Renal pelvis (tissue), 4 donors: ENCODE data around the gene CTNNA2. TPM values are rescaled to one million over a fixed set of nuclear protein-coding genes. Genes with fewer than 3 reads are reported as not detected.
"Not testable (repeated sequence)": the region's sequence is repeated elsewhere in the genome, so short reads cannot be mapped to it uniquely, and the experiment has no call there.

Source experiments
- DNase-seq: peaks from one replicate; pipeline ENCODE4 v3.0.0-alpha.2; 2013
- polyA plus RNA-seq, 3 donors: library from polyadenylated mRNA; unstranded; fragments of 120-200 nt; gene quantifications; one replicate each; pipeline ENCODE4 v1.2.1, GENCODE V29; 2013; ENCODE audit not compliant: insufficient read length in 3 of 3

CTNNA2 gene
- polyA plus RNA-seq, 3 donors: 4.0 to 5.2 (median 4.2) TPM

DNA sequence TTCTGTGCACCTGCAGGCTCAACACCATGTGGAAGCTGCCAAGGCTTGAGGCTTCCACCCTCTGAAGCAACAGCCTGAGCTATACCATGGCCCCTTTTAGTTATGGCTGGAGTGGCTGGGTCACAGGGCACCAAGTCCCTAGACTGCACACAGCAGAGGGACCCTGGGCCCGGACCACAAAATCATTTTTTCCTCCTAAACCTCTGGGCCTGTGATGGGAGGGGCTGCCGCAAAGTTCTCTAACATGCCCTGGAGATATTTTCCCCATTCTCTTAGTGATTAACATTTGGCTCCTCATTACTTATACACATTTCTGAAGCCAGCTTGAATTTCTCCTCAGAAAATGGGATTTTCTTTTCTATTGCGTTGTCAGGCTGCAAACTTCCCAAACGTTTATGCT, 691.1 kb downstream of the CTNNA2 start:
- not testable (repeated sequence) for DNase-seq

DNA sequence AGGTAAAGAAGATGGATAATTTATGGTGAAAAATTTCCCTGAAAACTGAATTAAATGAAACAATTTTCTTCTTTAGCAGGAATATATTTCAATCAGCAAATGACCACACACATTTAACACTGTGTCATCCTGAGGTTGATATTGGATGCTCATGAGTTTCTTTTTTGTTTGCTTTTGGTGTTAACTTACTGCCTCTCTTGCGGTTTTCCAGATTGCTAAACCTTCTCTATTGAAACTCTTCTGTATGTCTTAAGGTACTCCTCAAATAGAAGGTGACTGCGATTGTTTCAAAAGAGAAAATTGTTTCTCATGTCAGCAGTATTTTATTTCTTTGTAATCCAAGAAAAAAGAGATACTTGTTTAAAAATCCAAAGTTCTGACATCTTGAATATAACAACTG, 692.6 kb downstream of the CTNNA2 start:
- DNase-seq: no peak

DNA sequence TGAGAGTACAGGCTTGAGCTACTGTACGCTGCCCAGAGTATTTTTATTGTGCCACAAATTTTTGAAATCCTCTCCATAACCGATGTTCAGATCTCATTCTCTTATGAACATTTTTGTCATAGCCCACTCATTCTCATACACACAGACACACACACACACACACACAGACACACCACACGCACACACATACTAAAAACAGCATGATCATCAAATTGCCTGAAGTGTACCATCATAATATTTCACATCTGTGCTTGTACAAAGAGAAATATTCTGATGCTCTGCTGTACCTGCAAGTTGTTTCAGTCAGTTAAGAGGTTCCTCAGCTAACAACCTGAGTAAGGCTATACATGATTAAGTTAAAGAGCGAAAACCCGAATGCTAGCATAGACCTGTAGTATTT, 696.6 kb downstream of the CTNNA2 start:
- DNase-seq: no peak

DNA sequence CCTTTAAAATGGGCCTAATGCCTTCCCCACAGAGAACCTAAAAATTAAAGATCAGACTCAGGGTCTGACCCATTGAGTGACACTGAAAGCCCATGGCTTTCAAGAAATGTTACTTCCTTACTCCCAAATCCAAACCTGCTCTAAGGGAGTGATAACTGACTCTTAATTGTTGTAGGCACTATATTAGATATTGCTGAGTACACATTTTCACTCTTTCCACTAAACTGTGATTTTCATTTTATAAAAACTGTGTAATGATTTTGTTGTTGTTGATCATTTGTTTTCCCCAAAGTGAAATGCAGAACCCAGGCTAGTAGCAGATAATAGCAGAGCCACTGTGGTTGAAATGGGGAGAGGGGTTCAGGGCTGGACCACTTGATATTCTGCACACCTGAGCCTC, 704.6 kb downstream of the CTNNA2 start:
- no peak for DNase-seq

DNA sequence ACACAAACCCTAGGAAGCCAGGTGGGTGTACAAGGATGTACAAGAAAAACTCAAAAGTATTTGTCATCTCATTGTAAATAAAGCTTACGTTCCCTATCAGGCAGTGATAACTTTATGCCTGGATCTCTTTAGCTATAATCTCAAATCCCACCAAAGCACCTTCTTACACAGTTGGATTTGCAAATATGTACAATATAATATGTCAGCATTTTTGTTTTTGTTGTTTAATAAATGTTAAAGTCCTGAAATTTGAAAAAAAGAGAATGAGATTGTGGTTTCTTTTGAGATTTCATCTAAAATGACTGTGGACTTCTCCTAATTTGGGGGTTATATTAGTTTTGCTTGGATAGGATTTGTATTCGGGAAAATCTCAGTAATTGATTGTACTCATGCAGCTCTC, 709.8 kb downstream of the CTNNA2 start:
- no peak for DNase-seq

DNA sequence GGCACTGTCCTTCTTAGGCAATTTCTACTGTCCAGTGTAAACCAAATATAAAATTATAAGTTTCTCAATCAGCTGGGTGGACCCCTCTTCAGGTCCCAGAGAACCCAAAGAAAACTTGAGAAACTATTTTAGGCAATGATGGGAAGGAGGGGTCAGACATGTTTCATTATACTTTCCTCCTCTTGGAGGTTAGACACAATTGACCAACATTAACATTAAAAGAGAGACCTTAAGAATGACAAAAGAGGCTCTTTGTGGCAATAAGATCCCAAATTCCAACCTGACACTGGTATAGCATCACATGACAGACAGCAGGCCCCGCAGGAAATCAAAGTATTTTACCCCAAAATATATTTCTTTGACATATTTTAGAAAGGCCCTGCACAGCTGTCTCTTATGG, 718.6 kb downstream of the CTNNA2 start:
- no peak for DNase-seq

DNA sequence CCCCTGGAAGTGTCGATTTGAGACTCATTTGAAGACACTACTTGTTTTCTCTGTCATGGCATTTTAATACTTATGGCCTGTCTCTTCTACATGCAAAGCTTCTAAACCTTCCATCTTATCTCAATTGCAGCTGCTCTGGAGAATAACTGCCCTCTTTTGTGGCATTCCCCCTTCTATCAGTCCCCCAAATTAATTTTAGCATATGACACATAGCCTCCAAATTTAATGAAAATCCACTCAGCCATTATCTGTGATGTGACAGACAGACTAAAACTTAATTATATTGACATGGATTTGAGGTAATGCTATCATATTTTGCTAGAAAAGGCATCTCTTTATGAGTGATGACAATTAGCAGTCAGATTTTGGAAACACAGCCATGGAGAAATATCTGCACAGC, 720.5 kb downstream of the CTNNA2 start:
- no peak for DNase-seq

DNA sequence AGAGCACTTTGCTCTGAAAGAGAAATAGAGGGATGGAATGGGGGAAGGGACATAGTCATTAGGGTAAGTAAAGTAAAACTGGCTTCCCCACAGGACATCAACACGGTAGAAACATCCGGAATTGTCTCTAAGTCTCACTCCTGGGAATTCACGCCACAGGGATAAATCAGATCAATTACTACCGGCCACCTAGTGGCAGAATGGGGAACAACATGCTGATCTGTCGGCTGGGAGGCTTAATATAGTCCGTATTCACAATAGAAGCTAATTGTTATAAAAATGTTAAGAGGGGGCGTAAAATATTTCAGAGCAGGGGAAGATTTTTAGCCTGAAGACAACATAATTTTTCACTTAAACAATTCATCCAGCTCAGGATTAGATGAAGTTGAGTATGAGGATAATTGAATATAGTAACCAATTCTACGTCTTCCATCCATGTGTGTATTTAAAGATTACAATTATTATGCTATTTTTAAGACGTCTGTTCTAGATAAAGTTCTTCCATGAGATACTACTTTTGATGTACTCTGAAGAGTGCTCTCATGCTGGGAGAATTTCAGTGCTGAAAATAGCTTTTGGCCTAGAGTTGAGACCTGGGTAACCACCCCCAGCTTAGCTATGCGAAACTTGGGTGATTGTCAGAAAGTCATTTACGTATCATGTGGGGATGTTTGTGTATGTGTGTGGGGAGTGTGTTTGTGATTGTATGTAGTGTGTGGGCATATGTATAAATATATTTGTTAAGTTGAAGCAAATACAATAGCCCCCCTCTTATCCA, 726.0 kb downstream of the CTNNA2 start:
- no peak for DNase-seq

DNA sequence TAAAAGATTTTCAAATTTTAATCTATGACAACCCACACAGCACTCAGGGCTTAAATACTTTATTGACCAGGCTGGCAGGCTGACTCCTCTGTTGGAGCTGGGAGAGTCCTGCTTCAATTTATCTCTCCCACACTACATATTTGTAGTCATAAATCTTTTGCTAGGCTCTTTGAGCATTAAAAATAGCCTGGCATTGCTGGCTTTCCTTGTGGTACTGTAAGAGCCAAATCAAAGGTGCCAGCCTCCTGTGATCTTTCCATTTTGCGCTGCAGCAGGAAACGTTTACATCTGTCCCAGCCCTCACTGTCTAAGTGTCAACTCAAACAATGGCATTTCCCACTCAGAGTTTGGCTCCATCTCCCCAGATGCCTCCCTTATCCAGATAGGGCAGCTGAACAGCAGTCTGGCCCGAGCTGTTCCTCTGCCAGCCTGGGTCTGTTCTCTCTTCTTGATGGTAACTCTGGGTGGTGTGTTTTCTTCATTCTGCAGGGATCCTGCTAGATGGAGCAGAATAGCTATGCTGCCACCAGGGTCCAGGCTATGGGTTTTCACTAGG, 729.6 kb downstream of the CTNNA2 start:
- no peak for DNase-seq

DNA sequence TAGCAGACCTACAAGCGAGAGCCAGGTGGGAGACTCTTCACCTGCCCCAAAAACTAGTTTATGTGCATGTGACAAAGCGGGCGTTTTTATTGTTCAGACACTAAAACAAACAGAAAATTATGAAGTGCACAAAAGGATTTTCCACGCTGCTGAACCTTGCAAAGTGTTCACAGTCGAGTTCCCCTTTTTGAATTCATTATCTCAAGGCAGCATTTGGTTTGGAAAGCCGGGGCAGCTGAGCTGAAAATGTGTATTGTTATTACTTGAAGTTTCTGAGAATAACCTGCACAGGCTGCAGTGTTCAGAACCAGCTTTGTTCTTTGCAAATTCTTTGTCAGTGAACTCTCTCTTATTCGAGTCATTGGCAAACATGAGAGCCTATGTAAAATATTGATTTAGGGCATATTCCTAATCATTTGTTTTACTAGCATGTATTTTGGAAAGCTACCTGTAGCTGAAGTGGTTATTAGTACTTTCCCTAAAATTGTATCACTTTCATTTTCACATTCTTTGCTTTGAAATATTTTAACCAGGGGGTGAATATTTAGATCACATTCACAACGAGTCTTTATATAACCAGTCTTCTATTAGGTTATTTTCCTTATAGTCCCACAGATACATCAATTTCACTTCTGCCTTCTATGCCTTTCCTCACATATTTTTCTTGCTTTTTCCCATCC, 732.2 kb downstream of the CTNNA2 start:
- DNase-seq: no peak

DNA sequence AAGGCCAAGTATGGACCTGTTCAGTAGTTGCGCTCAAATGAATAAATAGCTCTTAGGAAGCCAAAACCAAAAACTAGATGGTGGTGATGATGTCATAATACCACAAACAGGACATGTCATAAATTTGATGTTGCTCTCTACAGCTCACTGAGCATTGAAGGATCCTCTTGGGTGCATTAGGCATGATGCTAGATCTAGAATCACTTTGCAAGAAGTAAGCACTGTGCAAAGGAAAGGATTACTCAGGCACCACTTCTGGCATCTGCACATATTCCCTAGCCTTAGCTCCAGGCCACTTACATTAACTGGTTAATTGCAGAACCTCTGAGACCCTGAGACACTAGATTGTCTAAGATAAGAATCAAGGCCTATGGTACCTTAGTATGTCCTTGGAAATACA, 733.7 kb downstream of the CTNNA2 start:
- DNase-seq: no peak

DNA sequence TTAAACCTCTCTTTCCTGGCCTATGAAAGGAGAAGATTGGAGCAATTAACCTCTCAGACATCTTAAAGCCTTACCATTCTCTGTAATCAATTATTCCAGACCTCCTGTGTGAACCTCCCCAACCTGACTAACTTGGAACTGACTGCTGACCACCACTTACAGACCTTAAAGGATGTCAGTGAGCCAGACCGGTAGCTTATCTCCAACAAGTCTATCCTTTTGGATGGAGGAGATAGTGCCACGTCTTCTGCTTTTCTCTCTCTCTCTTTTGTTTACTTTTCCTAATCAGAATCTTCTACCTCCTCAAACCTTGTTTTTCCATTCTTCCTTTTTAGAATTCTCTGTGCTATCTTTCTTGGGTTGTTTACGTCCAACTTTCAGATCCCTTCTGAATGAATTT, 734.5 kb downstream of the CTNNA2 start:
- DNase-seq: no peak

DNA sequence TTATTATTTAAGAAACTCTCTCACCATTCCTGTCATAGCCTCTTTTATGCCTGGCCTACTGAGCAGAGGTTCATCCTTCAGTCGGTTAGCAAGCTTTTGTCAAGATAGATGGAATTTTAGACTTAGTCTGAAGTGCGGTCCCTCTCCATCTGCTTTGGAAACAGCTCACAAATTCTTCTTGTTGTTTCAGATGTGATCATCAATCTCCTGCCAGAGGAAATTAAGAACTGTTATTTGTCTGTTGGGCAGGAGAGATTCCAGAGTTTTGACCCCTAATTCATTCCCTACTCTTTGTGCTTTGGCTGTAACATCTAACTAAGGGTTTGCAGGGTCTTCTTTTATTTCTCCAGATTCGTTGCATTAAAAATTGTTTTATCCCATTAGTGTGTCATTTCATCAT, 735.3 kb downstream of the CTNNA2 start:
- DNase-seq: peak; percentile 19

DNA sequence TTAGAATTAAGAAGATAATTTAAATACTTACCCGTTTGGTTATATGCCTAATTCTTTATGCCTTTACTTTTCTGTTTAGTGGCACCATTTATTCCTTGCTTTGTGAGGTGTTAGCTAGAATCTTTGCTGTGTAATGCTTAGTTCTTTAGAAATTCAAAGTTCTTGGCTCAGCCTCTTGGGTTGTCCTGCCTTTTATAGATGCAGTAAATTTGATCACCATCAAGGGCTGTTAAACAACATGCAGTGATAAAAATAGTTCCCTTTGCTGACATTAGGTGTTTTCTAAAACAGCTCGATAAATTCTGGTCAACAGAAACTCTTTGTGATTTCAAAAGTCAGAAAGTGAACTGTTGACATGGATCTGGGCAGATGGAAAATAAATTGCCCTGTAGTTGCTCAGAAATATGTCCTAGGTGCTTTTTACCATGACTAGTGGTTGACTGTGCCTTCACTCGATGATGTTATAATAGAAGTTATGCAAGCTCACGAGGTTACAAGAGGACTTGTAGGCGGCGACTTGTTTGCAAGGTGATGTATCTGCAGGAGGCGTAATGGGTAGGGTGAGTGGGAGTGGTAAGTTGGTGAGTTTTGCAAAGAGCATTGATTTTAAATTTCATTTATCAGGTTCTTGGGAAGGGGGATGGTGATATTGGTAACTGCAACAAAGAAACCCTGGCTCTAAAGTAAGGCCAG, 739.6 kb downstream of the CTNNA2 start:
- no peak for DNase-seq

DNA sequence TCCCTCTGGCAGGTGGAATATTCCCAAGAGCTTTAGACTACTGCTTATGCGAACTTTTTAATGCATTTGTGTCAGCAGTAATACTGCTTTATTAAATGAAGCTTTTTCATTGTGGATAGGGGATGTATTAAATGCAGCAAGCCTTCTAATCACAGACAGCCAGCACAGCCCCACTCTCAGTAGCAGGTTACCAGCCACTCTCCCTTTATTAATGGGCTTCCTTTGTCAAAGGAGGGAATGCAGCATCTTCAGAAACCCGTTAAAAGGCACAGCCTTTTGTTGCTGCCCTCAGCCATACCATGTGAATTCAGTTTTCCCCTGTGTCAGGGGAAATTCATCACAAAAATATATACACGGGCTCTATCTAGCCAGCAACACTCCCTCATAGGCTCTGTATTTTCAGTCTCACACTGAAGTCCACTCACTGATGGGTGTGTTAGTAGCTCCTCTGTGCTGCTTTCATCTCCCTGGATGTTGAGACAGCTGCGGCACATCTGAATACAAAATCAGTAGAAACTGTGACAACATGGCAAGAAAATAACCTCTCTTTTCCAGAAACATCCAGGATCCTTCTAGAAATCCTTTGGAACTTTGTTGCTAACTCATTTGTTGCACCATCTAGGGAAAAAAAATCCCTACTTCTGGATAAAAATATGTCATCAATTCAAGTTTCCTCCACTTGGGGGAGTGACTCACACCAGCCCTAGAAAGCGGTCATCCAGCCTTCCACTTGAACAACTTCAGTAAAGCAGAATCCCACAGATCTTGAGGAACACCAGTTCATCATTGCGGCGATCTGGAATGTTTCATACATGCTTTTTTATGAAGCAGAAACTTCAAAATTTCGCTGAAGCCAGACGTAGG, 743.3 kb downstream of the CTNNA2 start:
- DNase-seq: no peak

DNA sequence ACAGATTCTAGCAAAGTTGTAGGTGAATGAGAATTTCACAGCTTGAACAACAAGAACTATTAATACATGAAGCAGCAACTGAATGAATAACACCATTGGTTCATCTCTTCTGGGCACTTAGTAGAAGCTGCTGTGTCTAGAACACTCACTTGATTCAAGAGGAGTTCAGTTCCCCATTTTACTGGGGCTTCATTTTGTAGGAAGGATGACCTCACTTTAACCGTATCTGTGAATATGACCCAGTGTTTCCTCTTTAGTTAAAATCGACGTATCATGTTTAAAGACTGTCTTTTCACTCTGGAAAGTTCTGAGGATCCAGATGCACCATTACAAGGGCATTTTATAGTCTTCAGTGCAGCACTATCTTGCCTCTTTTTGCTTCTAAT, 743.9 kb downstream of the CTNNA2 start:
- DNase-seq: no peak

DNA sequence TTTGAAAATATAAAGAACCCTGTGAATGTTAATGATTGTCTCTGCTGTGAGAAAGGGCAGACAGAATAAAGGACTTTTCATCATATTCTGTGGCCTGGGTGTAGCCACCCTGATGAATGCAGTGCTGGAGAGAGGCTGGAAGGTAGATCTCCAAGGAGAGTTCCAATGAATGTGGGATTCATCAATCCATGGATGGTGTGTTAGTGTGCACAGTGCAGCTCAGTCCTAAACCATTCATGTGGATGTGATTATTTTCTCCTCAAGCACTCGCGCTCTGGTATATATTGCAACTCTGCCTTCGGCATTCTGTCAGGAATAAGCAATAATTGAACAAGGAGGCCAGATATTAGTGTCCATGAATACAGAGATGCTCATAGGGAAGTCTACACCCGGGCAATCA, 744.6 kb downstream of the CTNNA2 start:
- no peak for DNase-seq

DNA sequence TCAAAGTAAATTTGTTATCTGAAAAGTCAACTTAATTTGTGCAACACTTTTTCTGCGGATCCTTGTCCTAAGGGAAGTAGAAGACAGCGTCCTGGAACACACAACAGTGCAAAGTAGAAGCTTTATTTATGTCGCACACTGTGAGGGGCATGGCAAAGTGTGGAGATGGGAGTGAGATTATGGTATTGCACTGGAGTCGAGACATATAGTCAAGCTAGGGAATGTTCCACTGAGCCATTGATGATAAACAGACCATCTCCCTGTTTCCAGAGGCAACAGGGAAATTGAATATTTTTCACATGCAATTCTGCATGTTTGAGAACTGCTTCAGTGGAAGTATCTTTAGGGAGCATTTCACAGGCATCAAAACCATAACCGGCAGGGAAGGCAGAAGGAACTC, 745.5 kb downstream of the CTNNA2 start:
- DNase-seq: no peak

DNA sequence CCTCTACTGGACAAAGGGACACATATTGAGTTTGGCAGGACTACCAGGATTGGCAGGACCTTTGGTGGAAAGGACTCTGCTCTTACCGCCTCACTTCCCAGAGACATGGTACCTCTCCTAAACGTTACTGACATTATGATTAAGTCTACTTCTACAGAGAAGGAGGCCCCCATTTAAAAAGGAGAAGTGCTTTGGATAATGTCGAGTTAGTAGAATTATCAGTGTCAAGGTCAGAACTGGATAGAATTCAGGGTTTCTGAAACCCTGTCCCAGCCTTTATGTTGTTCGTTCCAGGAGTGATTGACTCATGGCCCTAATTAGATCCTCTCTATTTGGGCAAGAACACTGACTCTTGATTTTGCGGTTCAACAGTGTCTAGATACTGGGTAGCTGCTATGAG, 745.9 kb downstream of the CTNNA2 start:
- DNase-seq: no peak

DNA sequence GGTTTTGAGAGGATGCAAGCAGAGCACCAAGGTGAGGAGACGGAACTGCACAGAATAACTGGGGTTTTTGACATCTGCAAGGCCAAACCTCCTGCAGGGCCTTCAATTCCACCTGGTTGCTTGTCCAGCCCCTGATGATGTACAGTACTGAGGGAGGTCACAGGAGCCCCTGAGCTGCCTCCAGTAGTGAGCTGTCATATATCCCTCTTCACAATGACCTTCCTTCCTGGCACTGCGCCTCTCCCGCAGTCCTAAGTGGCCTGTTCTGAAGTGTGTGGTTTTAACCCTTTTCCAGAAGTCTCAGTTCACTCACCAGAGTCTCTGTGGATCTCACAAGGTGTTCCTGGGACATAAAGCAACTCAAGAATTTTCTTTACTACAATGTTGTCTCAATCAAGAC, 746.4 kb downstream of the CTNNA2 start:
- no peak for DNase-seq

DNA sequence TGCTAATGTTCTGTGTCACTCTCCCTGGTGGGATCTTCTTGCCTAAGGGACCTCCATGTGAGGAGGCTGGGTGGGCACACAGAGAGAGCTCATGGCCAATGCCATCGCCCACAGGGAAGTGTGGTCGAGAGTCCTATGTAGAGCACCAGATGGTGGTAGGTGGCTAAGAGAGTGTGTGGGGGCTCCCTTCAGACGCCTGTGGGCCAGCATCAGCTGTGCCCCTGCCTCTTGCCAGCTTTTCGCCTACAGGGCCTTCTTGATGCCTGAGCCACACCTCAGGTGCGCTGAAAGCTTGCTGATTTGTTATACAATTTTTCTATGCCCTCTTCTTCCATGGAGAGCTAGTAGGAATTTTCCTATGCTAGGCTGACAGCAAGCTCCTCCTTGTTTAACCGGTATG, 753.4 kb downstream of the CTNNA2 start:
- no peak for DNase-seq

DNA sequence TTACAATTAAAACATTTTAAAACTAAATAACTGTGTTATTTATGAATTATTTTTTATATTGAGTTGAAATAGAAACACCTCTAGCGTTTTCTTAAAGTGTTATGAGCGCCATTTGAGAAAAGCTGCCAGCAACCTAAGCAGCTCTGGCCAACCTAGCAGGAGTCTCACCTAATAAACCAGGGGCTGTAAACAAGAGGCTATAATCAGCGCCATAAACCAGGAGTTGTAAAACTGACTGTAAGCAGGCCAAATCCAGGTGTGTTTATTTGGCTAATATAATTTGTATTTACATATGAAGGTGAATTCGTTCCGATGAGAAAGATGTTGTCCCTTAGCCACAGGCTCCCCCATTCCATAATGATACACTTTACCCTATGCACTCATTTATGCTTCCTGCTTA, 757.0 kb downstream of the CTNNA2 start:
- no peak for DNase-seq
